Loucy (cell line): ENCODE measurements around the gene SDK1.

Experiments
- H2AFZ ChIP-seq: fragments of 200-600 bp; sonication (generic); 2 replicates; pipeline ENCODE4 v1.6.0; 2016; ENCODE audit warnings: antibody characterized with exemption, mild to moderate bottlenecking, low read length, moderate library complexity
- H3F3A ChIP-seq: fragments of 200-600 bp; 2 replicates; pipeline ENCODE4 v1.6.0; 2016; ENCODE audit warnings: antibody characterized with exemption, low read depth, mild to moderate bottlenecking
- H3K27me3 ChIP-seq: fragments of 200-600 bp; sonication (generic); 2 replicates; pipeline ENCODE4 v1.6.1; 2014; ENCODE audit warnings: low read length, mild to moderate bottlenecking; ENCODE audit not compliant: insufficient read depth, poor library complexity, severe bottlenecking
- H3K36me3 ChIP-seq: fragments of 200-600 bp; sonication (generic); 2 replicates; pipeline ENCODE4 v1.6.1; 2016; ENCODE audit warnings: low read length; ENCODE audit not compliant: insufficient read depth
- H3K4me1 ChIP-seq: fragments of 200-600 bp; sonication (generic); 2 replicates; pipeline ENCODE4 v1.5.1; 2014; ENCODE audit warnings: low read length, mild to moderate bottlenecking; ENCODE audit not compliant: insufficient read depth, poor library complexity, severe bottlenecking
- H3K4me2 ChIP-seq: fragments of 200-600 bp; sonication (generic); 2 replicates; pipeline ENCODE4 v1.6.0; 2014; ENCODE audit warnings: antibody characterized with exemption, low read length, low read depth, mild to moderate bottlenecking; ENCODE audit not compliant: poor library complexity, severe bottlenecking
- H3K4me3 ChIP-seq: fragments of 200-600 bp; sonication (generic); 2 replicates; pipeline ENCODE4 v1.5.1; 2014; ENCODE audit warnings: low read length, mild to moderate bottlenecking, mixed read lengths; ENCODE audit not compliant: poor library complexity, severe bottlenecking
- H3K79me2 ChIP-seq: fragments of 200-600 bp; sonication (generic); 2 replicates; pipeline ENCODE4 v1.6.1; 2014; ENCODE audit warnings: low read length; ENCODE audit not compliant: insufficient read depth
- H3K9ac ChIP-seq: fragments of 200-600 bp; sonication (generic); 2 replicates; pipeline ENCODE4 v1.6.0; 2014; ENCODE audit warnings: mild to moderate bottlenecking, low read depth, low read length, moderate library complexity; ENCODE audit not compliant: poor library complexity, severe bottlenecking
- H3K9me2 ChIP-seq: fragments of 200-600 bp; sonication (generic); replicated peaks from 2 replicates; pipeline ENCODE4 v1.6.1; 2016; ENCODE audit warnings: low read depth, low read length, mixed read lengths
- H3K9me3 ChIP-seq: fragments of 200-600 bp; sonication (generic); 2 replicates; pipeline ENCODE4 v1.6.1; 2014; ENCODE audit warnings: mild to moderate bottlenecking, antibody characterized with exemption, low read length, low read depth; ENCODE audit not compliant: insufficient read depth
- H4K20me1 ChIP-seq: fragments of 200-600 bp; sonication (generic); 2 replicates; pipeline ENCODE4 v1.6.0; 2014; ENCODE audit warnings: antibody characterized with exemption, low read length, mild to moderate bottlenecking; ENCODE audit not compliant: insufficient read depth, poor library complexity, severe bottlenecking
- CTCF ChIP-seq: fragments of 200-600 bp; sonication (generic); conservative IDR thresholded peaks from 2 replicates; pipeline ENCODE4 v1.5.1; 2014; ENCODE audit warnings: mild to moderate bottlenecking, antibody characterized with exemption, low read length
- EZH2phosphoT487 ChIP-seq: fragments of 200-600 bp; IDR thresholded peaks from 2 replicates; pipeline ENCODE4 v1.6.1; 2018; ENCODE audit warnings: antibody characterized with exemption, mild to moderate bottlenecking, moderate library complexity, borderline replicate concordance

Gene SDK1

DNA sequence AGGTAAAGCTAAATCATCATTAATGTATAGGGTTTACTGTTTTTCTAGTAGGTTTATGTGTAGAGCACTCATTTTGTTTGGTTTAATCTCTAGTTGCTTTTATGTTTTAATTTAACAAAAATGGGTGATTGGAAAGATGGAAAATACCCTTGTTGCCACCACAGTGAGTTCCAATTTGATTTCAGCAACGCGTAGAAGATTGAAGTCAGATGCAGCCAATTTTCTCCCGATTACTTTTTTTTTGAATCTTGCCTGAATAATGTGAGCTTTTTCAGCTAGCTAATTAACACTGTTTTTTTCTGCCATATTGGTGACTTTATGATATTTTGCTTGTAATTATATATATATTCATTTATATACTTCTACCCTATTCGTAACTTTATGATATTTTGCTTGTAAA lies 293.8 kb downstream of the SDK1 start:
- Histone ChIP-seq H2AFZ (no peak overlapping the region), H3K9me3 (no peaks in the 10 kb centered on the region), H3K9ac (no peak overlapping the region), H3K4me1 (no peaks in the 10 kb centered on the region), H4K20me1 (no peaks in the 10 kb centered on the region), H3K27me3 (no peaks in the 10 kb centered on the region), H3K36me3 (no peaks in the 10 kb centered on the region), H3K9me2 (no peaks in the 10 kb centered on the region), H3K4me2 (no peak overlapping the region), H3F3A (no peaks in the 10 kb centered on the region), H3K4me3 (no peak overlapping the region), H3K79me2 (no peaks in the 10 kb centered on the region)
- TF ChIP-seq CTCF (no peak), EZH2phosphoT487 (no peak)

GRCh38 chr7:3598854-3599253 lies 297.8 kb downstream of the SDK1 start:
- no peak for TF ChIP-seq EZH2phosphoT487
- no peak for TF ChIP-seq CTCF

GRCh38 chr7:3605222-3605621 lies 304.2 kb downstream of the SDK1 start:
- Histone ChIP-seq H3K79me2 (no peaks in the 10 kb centered on the region), H2AFZ (no peak overlapping the region), H3K9me3 (no peaks in the 10 kb centered on the region), H3K9ac (no peak overlapping the region), H3K36me3 (no peaks in the 10 kb centered on the region), H3K27me3 (no peaks in the 10 kb centered on the region), H3K4me1 (no peaks in the 10 kb centered on the region), H3K4me2 (no peak overlapping the region), H3K4me3 (no peak overlapping the region), H4K20me1 (no peaks in the 10 kb centered on the region), H3F3A (no peaks in the 10 kb centered on the region), H3K9me2 (no peaks in the 10 kb centered on the region)
- no peak for TF ChIP-seq EZH2phosphoT487
- no peak for TF ChIP-seq CTCF

More at GRCh38 chr7:3598854-3599253, 297.8 kb downstream of the SDK1 start:
- no peak overlapping the region for H3K4me3 ChIP-seq
- H3K4me1 ChIP-seq: no peaks in the 10 kb centered on the region
- no peaks in the 10 kb centered on the region for H3F3A ChIP-seq
- H3K27me3 ChIP-seq: no peaks in the 10 kb centered on the region
- no peaks in the 10 kb centered on the region for H3K79me2 ChIP-seq
- no peak overlapping the region for H2AFZ ChIP-seq
- H3K4me2 ChIP-seq: no peak overlapping the region
- no peaks in the 10 kb centered on the region for H3K9me2 ChIP-seq
- no peaks in the 10 kb centered on the region for H3K9me3 ChIP-seq
- no peaks in the 10 kb centered on the region for H4K20me1 ChIP-seq
- H3K36me3 ChIP-seq: no peaks in the 10 kb centered on the region
- no peak overlapping the region for H3K9ac ChIP-seq
